ENCODE results near the gene ITPRIPL2. TPM values are rescaled to one million over a fixed set of nuclear protein-coding genes. Genes with fewer than 3 reads are reported as not detected.

The ITPRIPL2 gene
- total RNA-seq, 1 experiment from 2014 or later = 5.3 TPM

GRCh38 chr16:19139436-19140091 is 25.8 kb downstream of the ITPRIPL2 start:
- Mint-ChIP-seq H3K27ac (no peak overlapping the region), H3K36me3 (no peaks in the 10 kb centered on the region), H3K4me3 (no peak overlapping the region), H3K27me3 (ENCODE audit: low read depth) (no peaks in the 10 kb centered on the region), H3K9me3 (no peaks in the 10 kb centered on the region), H3K4me1 (peaks cover 19% of the 10 kb centered on the region)
- ATAC-seq (no peak), DNase-seq (ENCODE audit: low spot score) (no peak)
- ChIA-PET CTCF (interaction anchor here (0.6 to 3.0 kb wide), 6 partner anchors 26 to 84 kb away, joined by 3 to 11 read pairs (median 4); partner anchors contain the start of gene ITPRIPL2), POLR2A (interaction anchor here (1.9 kb wide), 1 partner anchor 9 kb away, joined by 4 read pairs; no protein-coding TSS in a partner anchor)
- TF ChIP-seq ESRRA (CRISPR knock-in tag; IDR thresholded peaks at IDR 0.05; ENCODE audit: borderline replicate concordance) (no peak), ZNF281 (CRISPR knock-in tag; IDR thresholded peaks at IDR 0.05) (no peak), ZNF219 (CRISPR knock-in tag; IDR thresholded peaks at IDR 0.05; ENCODE audit: borderline replicate concordance) (no peak), GABPB1 (CRISPR knock-in tag; IDR thresholded peaks at IDR 0.05) (no peak), E2F5 (CRISPR knock-in tag; IDR thresholded peaks at IDR 0.05) (no peak), NR3C1 (CRISPR knock-in tag; conservative IDR thresholded peaks at IDR 0.05; ENCODE audit: low read depth) (no peak), RELA (CRISPR knock-in tag; IDR thresholded peaks at IDR 0.05; ENCODE audit: borderline replicate concordance) (no peak), ATF2 (CRISPR knock-in tag; IDR thresholded peaks at IDR 0.05; ENCODE audit: borderline replicate concordance, low read depth) (no peak), EMX1 (CRISPR knock-in tag; IDR thresholded peaks at IDR 0.05) (no peak), MYBL2 (CRISPR knock-in tag; IDR thresholded peaks at IDR 0.05) (no peak), RORB (CRISPR knock-in tag; IDR thresholded peaks at IDR 0.05) (no peak), PRRX2 (CRISPR knock-in tag; IDR thresholded peaks at IDR 0.05) (no peak), ZNF532 (CRISPR knock-in tag; IDR thresholded peaks at IDR 0.05; ENCODE audit: borderline replicate concordance) (no peak), NR1H2 (CRISPR knock-in tag; IDR thresholded peaks at IDR 0.05) (no peak), CREM (CRISPR knock-in tag; IDR thresholded peaks at IDR 0.05) (no peak), ZNF416 (CRISPR knock-in tag; IDR thresholded peaks at IDR 0.05) (no peak), ATF3 (CRISPR knock-in tag; conservative IDR thresholded peaks at IDR 0.05) (no peak)

All from WTC11 (cell line).